Spinal cord (tissue), 10 donors: Measurements from ENCODE around the gene CABLES1. TPM values are rescaled to one million over a fixed set of nuclear protein-coding genes. Genes with fewer than 3 reads are reported as not detected.

ENCODE experiments used
- DNase-seq, 6 donors: peaks; one replicate each; pipeline versions ENCODE4 v3.0.0 to v3.0.0-alpha.2; 2013 to 2015; ENCODE audit warnings: low spot score in 6 of 6, low read depth in 4 of 6
- H3K27ac ChIP-seq: one replicate; pipeline ENCODE4 v1.5.1; 2013; ENCODE audit warnings: low read depth, low read length, control low read depth
- H3K27me3 ChIP-seq: one replicate; pipeline ENCODE4 v1.6.1; 2013; ENCODE audit warnings: low read length; ENCODE audit not compliant: control insufficient read depth, insufficient read depth
- H3K36me3 ChIP-seq: one replicate; pipeline ENCODE4 v1.6.1; 2013; ENCODE audit warnings: low read length; ENCODE audit not compliant: control insufficient read depth, insufficient read depth
- H3K4me1 ChIP-seq: one replicate; pipeline ENCODE4 v1.6.1; 2013; ENCODE audit warnings: low read length; ENCODE audit not compliant: control insufficient read depth, insufficient read depth
- H3K4me3 ChIP-seq: one replicate; pipeline ENCODE4 v1.5.1; 2013; ENCODE audit warnings: low read depth, low read length, control low read depth
- H3K9me3 ChIP-seq: one replicate; pipeline ENCODE4 v1.6.1; 2013; ENCODE audit warnings: low read length; ENCODE audit not compliant: control insufficient read depth, insufficient read depth
- WGBS: methylation state at CpG from one replicate; pipeline ENCODE4 v1.1.5; 2013; ENCODE audit warnings: missing lambda C conversion rate; ENCODE audit not compliant: insufficient coverage; 5-methylcytosine and 5-hydroxymethylcytosine counted together
- polyA plus RNA-seq, 2 donors: library from polyadenylated mRNA; unstranded; fragments of 120-200 nt; gene quantifications; one replicate each; pipeline ENCODE4 v1.2.1, GENCODE V29; 2013; ENCODE audit not compliant: insufficient read length in 2 of 2
- total RNA-seq, 2 donors: library from RNA; depleted of rRNA in 1 of 2; stranded (reverse); fragments of 120-200 nt in 1 of 2; fragments of >200 nt in 1 of 2; gene quantifications; one replicate each; pipeline versions ENCODE4 v1.2.3 to v1.2.4, GENCODE V29; 2013 to 2014
- donor health status: healthy.

Gene CABLES1
- total and polyA plus RNA-seq, 4 donors: 7.6 to 30.4 (median 12.2) TPM

DNA sequence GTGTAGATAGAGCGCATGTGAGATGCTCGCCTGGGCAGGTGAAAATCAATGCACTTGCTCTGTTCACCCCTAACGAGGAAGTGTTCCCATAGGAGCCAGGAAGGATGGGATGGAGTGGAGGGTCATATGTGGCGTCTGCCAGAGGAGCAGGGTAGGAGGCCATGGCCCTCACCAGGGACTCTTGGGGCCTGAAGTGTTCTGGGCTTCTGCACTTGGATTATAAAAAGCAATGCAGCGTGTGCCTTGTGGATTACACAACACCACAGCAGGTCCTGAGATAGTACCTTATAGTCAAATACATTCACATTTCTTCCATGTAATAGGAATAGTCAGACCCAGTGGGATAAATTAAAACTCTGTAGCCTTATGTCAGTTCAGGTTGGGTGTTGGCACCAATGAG lies 100.1 kb downstream of the CABLES1 start:
- WGBS: 92% methylated on average over 4 of the region's 5 CpGs
- H3K4me3 ChIP-seq: no peak overlapping the region
- H3K4me1 ChIP-seq: peaks cover 14% of the 10 kb centered on the region
- peaks cover 18% of the 10 kb centered on the region for H3K36me3 ChIP-seq
- H3K9me3 ChIP-seq: no peaks in the 10 kb centered on the region
- H3K27ac ChIP-seq: no peak overlapping the region
- no peak for DNase-seq
- H3K27me3 ChIP-seq: no peaks in the 10 kb centered on the region

DNA sequence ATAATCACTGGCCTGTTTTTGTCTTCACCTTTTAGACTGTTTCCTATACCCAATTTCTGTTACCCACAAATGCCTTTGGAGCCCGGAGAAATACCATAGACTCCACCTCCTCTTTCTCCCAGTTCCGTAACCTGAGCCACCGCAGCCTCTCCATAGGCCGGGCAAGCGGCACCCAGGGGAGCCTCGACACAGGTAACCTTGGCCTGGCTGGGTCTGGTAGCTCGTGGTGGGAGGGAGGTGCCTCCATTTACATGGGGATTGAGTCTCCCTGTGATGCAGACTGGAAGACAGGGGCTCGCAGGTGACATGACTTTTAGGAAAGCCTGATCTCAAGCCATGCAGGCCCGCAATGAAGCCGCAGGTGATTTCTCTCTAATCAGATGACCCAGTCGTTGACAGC lies 100.6 kb downstream of the CABLES1 start:
- 73% methylated on average over 8 of the region's 11 CpGs for WGBS
- no peak for DNase-seq
- Histone ChIP-seq H3K36me3 (peaks cover 18% of the 10 kb centered on the region), H3K27me3 (no peaks in the 10 kb centered on the region), H3K9me3 (no peaks in the 10 kb centered on the region), H3K27ac (no peak overlapping the region), H3K4me1 (peaks cover 16% of the 10 kb centered on the region), H3K4me3 (no peak overlapping the region)

DNA sequence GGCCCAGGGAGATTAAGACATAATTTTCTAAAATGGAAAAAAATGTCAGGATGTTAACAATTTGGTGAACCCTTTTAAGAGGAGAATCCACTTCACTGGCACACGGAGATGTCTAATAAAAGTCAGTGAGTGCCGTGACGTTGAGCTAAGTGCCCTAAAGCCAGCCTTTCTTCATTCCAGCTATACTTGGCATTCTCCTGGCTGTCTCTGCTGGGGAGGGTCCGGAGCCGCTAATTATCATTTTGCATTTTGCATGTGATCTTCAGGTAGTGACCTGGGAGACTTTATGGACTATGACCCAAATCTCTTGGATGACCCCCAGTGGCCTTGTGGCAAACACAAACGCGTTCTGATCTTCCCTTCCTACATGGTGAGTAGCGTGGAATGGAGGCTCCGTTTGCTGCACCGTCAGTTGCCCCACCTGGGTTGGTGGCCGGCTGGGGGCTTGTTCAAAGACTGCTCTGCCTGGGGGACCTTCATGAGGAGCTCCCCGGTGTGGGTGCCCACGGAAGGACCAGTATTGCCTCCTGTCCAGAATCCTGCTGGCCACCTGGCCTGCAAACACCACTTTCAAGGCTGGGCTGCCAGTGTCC lies 101.7 kb downstream of the CABLES1 start:
- peaks cover 16% of the 10 kb centered on the region for H3K4me1 ChIP-seq
- H3K27ac ChIP-seq: no peak overlapping the region
- no peaks in the 10 kb centered on the region for H3K9me3 ChIP-seq
- no peak for DNase-seq
- no peaks in the 10 kb centered on the region for H3K27me3 ChIP-seq
- peaks cover 18% of the 10 kb centered on the region for H3K36me3 ChIP-seq
- no peak overlapping the region for H3K4me3 ChIP-seq
- WGBS: 95% methylated on average over 11 of the region's 13 CpGs

DNA sequence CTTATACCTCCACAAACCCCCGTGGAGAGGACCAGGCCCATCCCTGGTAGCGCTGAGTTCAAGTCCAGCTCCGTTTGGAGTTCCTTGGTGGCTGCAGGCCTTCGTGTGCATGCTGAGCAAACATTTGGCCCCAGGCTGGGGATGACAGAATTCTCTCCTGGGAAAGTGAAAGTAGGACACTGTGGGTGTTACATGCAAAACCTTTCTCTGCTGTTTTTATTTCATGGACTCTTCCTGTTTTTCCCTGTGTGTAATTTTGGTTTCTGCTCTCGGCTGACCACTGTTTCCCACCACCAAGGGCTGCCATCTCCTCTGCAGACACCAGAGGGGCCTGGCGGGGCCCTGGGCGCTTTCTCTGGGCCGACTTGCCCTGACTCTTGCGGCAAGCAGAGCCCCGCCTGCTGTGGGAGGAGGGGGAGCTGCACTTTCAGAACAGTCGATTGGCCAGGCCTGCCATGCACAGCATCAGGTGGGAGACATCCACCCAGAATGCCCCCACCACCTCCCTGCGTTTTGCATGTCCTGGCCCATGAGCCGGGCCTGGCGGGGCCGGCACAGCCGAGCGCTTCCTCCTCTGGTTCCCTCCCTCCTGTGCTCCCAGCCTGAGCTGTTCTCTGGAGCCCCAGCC lies 102.4 kb downstream of the CABLES1 start:
- Histone ChIP-seq H3K27ac (peak overlapping the region; percentile 40), H3K4me1 (peaks cover 16% of the 10 kb centered on the region), H3K9me3 (no peaks in the 10 kb centered on the region), H3K36me3 (peaks cover 18% of the 10 kb centered on the region), H3K4me3 (no peak overlapping the region), H3K27me3 (no peaks in the 10 kb centered on the region)
- 52% methylated on average over 10 of the region's 17 CpGs for WGBS
- DNase-seq: peak in 1 of 6 donors; percentile 36

DNA sequence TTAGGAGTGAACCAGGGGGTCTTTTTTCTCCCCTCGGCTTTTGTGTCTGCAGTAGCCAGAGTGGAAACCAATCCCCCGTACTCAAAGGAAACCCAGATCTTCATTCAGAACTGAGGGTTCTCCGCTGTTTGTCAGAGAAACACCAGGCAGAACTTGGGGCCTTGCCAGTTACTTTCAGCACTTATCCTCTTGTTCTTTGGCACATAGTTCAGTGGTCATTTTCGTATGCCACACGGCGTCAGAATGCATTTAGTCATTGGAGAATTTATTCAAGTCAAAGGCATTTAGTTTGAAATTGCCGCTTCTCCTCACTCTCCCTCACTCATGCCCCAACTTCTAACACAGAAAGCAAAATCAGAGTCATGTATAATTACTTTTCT lies 102.9 kb downstream of the CABLES1 start:
- Histone ChIP-seq H3K4me1 (peaks cover 16% of the 10 kb centered on the region), H3K27me3 (no peaks in the 10 kb centered on the region), H3K36me3 (peaks cover 18% of the 10 kb centered on the region), H3K4me3 (no peak overlapping the region), H3K9me3 (no peaks in the 10 kb centered on the region), H3K27ac (peak overlapping the region; percentile 40)
- WGBS: 33% methylated on average over 2 of the region's 7 CpGs
- DNase-seq: peak in 2 of 6 donors; percentile 30 to 42

DNA sequence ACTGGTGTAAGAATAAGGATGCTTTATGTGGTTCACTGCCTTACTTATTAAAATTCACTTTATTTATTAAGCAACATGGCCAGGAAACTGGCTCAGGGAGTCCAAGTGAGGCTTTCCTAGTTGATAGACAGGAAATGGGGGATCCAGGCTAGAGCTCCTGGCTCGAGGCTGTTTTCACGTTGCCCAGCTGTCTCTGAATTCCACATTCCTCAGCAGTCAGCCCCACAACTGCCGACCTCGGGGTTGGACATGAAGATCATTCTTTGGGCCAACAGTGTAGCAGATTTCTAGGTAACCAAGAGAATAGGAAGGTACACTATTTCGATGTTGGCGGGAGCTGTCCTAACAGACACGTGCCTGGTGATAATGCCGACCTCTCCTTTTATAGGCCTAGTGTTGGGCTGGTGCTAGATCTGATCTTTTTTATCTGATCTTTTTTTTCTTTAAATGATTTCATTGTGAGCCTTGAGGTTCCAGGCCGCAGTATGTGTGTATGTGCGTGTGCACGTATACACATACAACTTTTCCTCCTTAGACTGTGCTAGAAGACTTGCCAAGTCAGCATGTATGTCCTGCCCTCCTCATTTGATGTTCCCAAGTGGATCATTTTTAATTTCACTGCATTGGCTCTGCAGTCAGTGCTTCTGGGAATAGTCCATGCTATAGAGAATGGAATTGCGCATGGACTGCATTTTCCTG lies 103.5 kb downstream of the CABLES1 start:
- H3K9me3 ChIP-seq: no peaks in the 10 kb centered on the region
- DNase-seq: peak in 1 of 6 donors; percentile 26
- peaks cover 16% of the 10 kb centered on the region for H3K4me1 ChIP-seq
- no peak overlapping the region for H3K4me3 ChIP-seq
- peaks cover 18% of the 10 kb centered on the region for H3K36me3 ChIP-seq
- H3K27me3 ChIP-seq: no peaks in the 10 kb centered on the region
- WGBS: 74% methylated on average over 8 of the region's 12 CpGs
- no peak overlapping the region for H3K27ac ChIP-seq

DNA sequence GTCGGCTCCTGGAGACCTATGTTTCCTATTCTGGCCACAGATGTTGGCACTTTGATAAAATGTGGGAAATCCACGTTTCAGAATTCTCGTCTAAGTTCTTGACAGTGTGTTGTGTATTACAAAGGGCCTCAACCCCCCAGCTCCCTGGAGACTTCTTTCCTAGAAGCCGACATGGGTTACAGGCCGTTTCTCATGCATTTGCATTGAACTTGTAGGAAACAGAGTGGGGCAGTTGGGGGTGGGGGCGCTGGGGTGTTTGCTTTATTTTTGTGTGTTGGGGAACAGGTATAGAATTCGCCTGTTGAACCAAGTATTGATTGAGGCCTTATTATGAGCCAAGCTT lies 104.0 kb downstream of the CABLES1 start:
- Histone ChIP-seq H3K27me3 (no peaks in the 10 kb centered on the region), H3K9me3 (no peaks in the 10 kb centered on the region), H3K27ac (no peak overlapping the region), H3K4me1 (peaks cover 16% of the 10 kb centered on the region), H3K36me3 (peaks cover 18% of the 10 kb centered on the region), H3K4me3 (no peak overlapping the region)
- WGBS: 91% methylated on average over 1 of the region's 7 CpGs
- DNase-seq: no peak

DNA sequence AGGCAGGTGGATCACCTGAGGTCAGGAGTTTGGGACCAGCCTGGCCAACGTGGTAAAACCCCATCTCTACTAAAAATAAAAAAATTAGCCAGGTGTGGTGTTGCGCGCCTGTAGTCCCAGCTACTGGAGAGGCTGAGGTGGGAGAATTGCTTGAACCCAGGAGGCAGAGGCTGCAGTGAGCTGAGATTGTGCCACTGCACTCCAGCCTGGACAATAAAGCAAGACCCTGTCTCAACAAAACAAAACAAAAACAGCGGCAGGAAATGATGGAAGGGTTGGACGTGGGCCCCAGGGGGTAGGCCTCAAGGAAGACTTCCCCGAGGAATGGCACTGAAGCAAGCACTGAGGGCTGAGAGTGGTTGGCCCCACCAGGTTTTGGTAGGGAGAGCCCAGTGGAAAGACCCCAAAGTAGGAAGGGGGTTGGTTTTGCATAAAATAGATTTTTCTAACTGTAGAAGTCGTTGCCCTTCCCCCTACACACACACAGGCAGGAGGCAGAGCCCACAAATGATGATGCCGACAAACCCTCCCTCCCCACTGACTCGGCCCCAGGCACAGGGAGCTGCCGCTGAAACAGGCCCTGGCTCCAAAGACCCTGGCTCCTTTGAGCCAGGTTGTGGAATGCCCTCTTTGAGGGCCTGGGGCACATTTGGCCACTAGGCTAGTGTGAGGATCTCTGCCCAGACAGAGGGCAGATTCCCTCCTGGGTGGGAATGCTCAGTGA lies 104.8 kb downstream of the CABLES1 start:
- no peaks in the 10 kb centered on the region for H3K27me3 ChIP-seq
- H3K4me3 ChIP-seq: no peak overlapping the region
- peaks cover 16% of the 10 kb centered on the region for H3K36me3 ChIP-seq
- H3K27ac ChIP-seq: no peak overlapping the region
- no peaks in the 10 kb centered on the region for H3K9me3 ChIP-seq
- WGBS: 83% methylated on average over 5 of the region's 10 CpGs
- H3K4me1 ChIP-seq: peaks cover 20% of the 10 kb centered on the region
- no peak for DNase-seq

DNA sequence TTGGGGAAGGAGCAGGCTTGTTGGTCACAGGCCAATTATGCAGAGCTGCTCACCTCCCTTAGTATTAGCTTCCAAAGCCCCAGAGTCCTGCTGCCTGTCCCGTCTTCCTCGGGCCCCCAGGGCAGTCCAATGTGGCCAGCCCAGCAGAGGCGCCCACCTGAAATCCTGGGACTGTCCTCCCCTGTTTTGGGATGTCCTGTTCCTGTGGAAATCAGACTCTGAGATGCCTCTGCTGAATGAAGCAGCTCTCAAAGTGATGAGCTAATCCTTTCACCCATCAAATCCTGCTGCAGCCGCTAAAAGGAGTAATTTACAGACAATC lies 105.3 kb downstream of the CABLES1 start:
- H3K36me3 ChIP-seq: peaks cover 16% of the 10 kb centered on the region
- H3K4me1 ChIP-seq: peaks cover 20% of the 10 kb centered on the region
- H3K4me3 ChIP-seq: no peak overlapping the region
- DNase-seq: no peak
- H3K27ac ChIP-seq: no peak overlapping the region
- no peaks in the 10 kb centered on the region for H3K9me3 ChIP-seq
- H3K27me3 ChIP-seq: no peaks in the 10 kb centered on the region
- 75% methylated on average over 4 of the region's 4 CpGs for WGBS
